Osteoblast (primary cell): ENCODE data around the gene PAK2. TPM values are rescaled to one million over a fixed set of nuclear protein-coding genes. Genes with fewer than 3 reads are reported as not detected.
"Not testable (repeated sequence)": the region's sequence is repeated elsewhere in the genome, so short reads cannot be mapped to it uniquely, and the experiment has no call there.

Source experiments
- DNase-seq: peaks from one replicate; pipeline ENCODE4 v3.0.0; 2011; ENCODE audit warnings: low spot score, mixed read lengths; ENCODE audit not compliant: insufficient read length; ENCODE audit errors: missing footprints
- H2AFZ ChIP-seq: 2 replicates; pipeline ENCODE4 v1.6.0; 2011; ENCODE audit warnings: mild to moderate bottlenecking, low read length
- H3K27ac ChIP-seq: 2 replicates; pipeline ENCODE4 v1.5.1; 2011; ENCODE audit warnings: mild to moderate bottlenecking, low read depth, low read length, moderate library complexity
- H3K27me3 ChIP-seq: 2 replicates; pipeline ENCODE4 v1.6.0; 2012; ENCODE audit warnings: mild to moderate bottlenecking, control low read depth, inconsistent platforms, low read length, moderate library complexity; ENCODE audit not compliant: insufficient read depth
- H3K36me3 ChIP-seq: 2 replicates; pipeline ENCODE4 v1.5.1; 2011; ENCODE audit warnings: mild to moderate bottlenecking, low read length, control low read depth, moderate library complexity; ENCODE audit not compliant: insufficient read depth
- H3K4me1 ChIP-seq: 2 replicates; pipeline ENCODE4 v1.5.1; 2011; ENCODE audit warnings: mild to moderate bottlenecking, low read length, control low read depth, moderate library complexity; ENCODE audit not compliant: insufficient read depth
- H3K4me2 ChIP-seq: 2 replicates; pipeline ENCODE4 v1.6.0; 2011; ENCODE audit warnings: mild to moderate bottlenecking, low read length; ENCODE audit not compliant: insufficient read depth
- H3K4me3 ChIP-seq: fragments of 200-600 bp; sonication (generic); 3 replicates; pipeline ENCODE4 v1.5.1; 2012; ENCODE audit warnings: mild to moderate bottlenecking, low read length, inconsistent platforms; ENCODE audit not compliant: insufficient read depth
- H3K79me2 ChIP-seq: 2 replicates; pipeline ENCODE4 v1.6.0; 2012; ENCODE audit warnings: mild to moderate bottlenecking, low read length, control low read depth, inconsistent platforms; ENCODE audit not compliant: insufficient read depth
- H3K9me3 ChIP-seq: 2 replicates; pipeline ENCODE4 v1.5.1; 2011; ENCODE audit warnings: low read depth, low read length, control low read depth
- H4K20me1 ChIP-seq: 2 replicates; pipeline ENCODE4 v1.6.0; 2012; ENCODE audit warnings: mild to moderate bottlenecking, low read length, control low read depth; ENCODE audit not compliant: insufficient read depth
- total RNA-seq: library from RNA; depleted of rRNA; stranded (reverse); fragments of >200 nt; gene quantifications from 2 replicates; pipeline ENCODE4 v1.2.3, GENCODE V29; 2012
- TF ChIP-seq, protein P1 (sequence below): IDR thresholded peaks from 2 replicates; pipeline ENCODE4 v1.5.1; 2011; ENCODE audit warnings: mild to moderate bottlenecking, low read depth, low read length, moderate library complexity; ENCODE audit errors: extremely low read depth

Gene PAK2
- total RNA-seq, 1 donor, result 36.6 TPM

DNA sequence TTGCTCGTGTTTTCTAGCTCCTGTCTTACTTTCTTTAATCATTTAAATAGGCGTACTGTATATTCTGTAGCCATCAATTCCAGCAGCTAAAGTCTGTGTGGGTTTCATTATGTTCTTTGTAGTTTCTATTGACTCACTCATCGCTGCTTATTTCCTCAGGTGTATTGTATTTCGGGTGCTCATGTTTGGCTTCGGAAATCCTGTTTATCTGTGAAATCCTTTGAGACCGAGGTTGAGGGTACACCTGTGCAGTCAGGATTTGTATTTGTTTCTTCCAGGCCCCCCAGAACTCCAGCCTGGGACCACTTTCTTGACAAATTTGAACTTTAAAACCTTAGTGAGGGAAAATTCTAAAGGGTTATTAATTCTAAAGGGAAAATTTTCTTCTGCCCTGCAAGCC, 2.0 kb upstream of the PAK2 start:
- peaks cover 4% of the 10 kb centered on the region for H3K36me3 ChIP-seq
- no peak overlapping the region for H3K4me2 ChIP-seq
- TF ChIP-seq, protein P1, sequence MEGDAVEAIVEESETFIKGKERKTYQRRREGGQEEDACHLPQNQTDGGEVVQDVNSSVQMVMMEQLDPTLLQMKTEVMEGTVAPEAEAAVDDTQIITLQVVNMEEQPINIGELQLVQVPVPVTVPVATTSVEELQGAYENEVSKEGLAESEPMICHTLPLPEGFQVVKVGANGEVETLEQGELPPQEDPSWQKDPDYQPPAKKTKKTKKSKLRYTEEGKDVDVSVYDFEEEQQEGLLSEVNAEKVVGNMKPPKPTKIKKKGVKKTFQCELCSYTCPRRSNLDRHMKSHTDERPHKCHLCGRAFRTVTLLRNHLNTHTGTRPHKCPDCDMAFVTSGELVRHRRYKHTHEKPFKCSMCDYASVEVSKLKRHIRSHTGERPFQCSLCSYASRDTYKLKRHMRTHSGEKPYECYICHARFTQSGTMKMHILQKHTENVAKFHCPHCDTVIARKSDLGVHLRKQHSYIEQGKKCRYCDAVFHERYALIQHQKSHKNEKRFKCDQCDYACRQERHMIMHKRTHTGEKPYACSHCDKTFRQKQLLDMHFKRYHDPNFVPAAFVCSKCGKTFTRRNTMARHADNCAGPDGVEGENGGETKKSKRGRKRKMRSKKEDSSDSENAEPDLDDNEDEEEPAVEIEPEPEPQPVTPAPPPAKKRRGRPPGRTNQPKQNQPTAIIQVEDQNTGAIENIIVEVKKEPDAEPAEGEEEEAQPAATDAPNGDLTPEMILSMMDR, result no peak
- no peak overlapping the region for H2AFZ ChIP-seq
- DNase-seq, result no peak
- H3K9me3 ChIP-seq, result no peaks in the 10 kb centered on the region
- H3K79me2 ChIP-seq, result peaks cover 30% of the 10 kb centered on the region
- no peak overlapping the region for H3K27ac ChIP-seq
- H3K4me3 ChIP-seq, result no peak overlapping the region
- H4K20me1 ChIP-seq, result peaks cover 16% of the 10 kb centered on the region
- peaks cover 6% of the 10 kb centered on the region for H3K4me1 ChIP-seq
- H3K27me3 ChIP-seq, result no peaks in the 10 kb centered on the region

DNA sequence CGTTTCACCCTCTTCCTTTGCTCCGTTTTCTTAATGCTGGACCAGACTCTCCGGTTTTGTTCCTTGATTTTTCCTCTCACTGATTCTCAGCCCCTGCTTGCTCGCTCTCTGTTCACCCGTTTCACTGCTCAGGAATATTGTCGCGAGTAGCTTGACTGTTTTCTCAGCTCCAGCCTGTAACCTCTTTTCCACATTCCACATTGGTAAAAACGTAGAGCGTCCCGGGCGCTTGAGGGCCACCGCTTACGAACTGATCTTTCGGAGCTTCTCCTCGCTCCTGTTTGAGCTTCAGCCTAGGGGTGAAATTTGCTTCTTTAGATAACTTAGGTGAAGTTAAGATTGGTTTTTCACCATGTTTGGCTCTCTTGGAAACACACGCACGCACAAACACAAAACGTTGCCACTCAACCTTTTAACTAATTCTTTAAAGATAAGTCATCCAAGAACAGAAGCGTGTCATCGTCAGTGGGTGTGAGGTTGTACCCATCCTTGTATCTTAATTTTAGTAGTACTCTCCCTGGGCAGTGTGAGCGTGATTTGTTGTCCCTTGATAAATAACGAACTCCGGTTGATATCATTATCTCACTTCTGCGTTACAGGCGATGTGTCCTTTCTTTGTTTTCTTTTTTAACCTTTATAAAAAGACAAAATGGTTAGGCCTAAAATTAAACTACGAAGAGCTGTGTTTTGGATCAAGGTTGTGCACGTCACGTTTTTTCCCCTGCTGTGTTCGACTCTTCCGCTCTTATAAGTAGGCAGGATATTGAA, 1.0 kb downstream of the PAK2 start:
- Histone ChIP-seq H3K27ac (peak overlapping the region; percentile 100), H3K4me1 (peaks cover 6% of the 10 kb centered on the region), H3K27me3 (no peaks in the 10 kb centered on the region), H4K20me1 (peaks cover 30% of the 10 kb centered on the region), H3K9me3 (no peaks in the 10 kb centered on the region), H3K4me2 (peak overlapping the region; percentile 85), H3K36me3 (no peaks in the 10 kb centered on the region), H3K4me3 (peak overlapping the region; percentile 99), H2AFZ (peak overlapping the region; percentile 85), H3K79me2 (peaks cover 60% of the 10 kb centered on the region)
- no peak for DNase-seq
- TF ChIP-seq, protein P1, result no peak

DNA sequence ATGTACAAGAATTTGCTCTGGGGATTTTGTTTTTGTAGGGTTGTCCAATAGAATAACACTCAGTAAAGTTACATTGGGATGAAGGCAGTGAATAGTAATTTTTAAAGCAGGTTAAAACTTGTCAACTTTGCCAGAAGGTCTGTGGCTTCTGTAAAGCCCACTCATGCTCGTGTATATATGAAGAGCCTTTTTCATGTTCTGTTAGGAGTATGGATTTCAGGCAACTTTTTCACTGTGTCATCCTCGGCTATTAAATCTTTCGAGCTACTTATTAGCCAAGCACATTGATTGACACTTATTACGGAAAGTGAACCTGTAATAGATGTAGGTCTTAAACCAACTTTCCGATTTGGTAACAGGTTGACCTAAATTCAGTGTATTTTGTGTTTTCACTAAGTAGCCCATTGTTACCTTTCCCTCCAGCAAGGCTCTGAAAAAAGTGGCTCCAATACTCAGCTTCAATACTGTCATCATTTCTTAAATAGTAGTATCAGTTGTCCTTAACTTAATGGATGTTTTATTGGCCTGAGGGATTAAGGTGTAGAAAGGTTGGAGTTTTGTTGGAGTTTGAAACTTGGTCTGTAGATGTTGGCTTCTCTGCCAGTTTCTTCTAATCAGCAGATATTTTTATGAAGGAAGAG, 1.7 kb downstream of the PAK2 start:
- H2AFZ ChIP-seq, result no peak overlapping the region
- TF ChIP-seq, protein P1, result no peak

DNA sequence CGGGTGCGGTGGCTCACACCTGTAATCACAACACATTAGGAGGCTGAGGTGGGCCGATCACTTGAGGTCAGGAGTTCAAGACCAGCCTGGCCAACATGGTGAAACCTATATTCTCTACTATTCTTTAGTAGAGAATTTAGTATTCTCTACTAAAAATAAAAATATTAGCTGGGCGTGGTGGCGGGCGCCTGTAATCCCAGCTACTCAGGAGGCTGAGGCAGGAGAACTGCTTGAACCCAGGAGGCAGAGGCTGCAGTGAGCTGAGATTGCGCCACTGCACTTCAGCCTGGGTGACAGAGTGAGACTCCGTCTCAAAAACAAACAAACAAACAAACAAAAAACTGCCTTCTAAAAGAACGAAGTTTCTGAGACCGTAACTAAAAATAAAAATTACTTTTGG, 3.9 kb downstream of the PAK2 start:
- Histone ChIP-seq H3K36me3 (peaks cover 14% of the 10 kb centered on the region), H4K20me1 (peaks cover 49% of the 10 kb centered on the region), H3K79me2 (peaks cover 89% of the 10 kb centered on the region)
- H2AFZ ChIP-seq, H3K27ac ChIP-seq, H3K9me3 ChIP-seq, DNase-seq, H3K4me2 ChIP-seq, H3K4me3 ChIP-seq, H3K4me1 ChIP-seq, H3K27me3 ChIP-seq: not testable (repeated sequence)

More for the DNA sequence above, 1.7 kb downstream of the PAK2 start:
- H4K20me1 ChIP-seq, result peaks cover 37% of the 10 kb centered on the region
- no peaks in the 10 kb centered on the region for H3K27me3 ChIP-seq
- H3K4me3 ChIP-seq, result peak overlapping the region; percentile 99
- peak overlapping the region; percentile 85 for H3K4me2 ChIP-seq
- H3K36me3 ChIP-seq, result peaks cover 2% of the 10 kb centered on the region
- peaks cover 67% of the 10 kb centered on the region for H3K79me2 ChIP-seq
- H3K9me3 ChIP-seq, result no peaks in the 10 kb centered on the region
- H3K27ac ChIP-seq, result peak overlapping the region; percentile 100
- DNase-seq, result no peak
- H3K4me1 ChIP-seq, result peaks cover 6% of the 10 kb centered on the region
